HG03139 (cell line): Measurements from ENCODE around the gene NDUFS2.

Experiments used
- ATAC-seq: cut with Tn5 transposase; IDR thresholded peaks from one replicate; pipeline ENCODE4 v1.9.1; 2021; ENCODE audit not compliant: unreplicated experiment

The NDUFS2 gene

GRCh38 chr1:161172349-161172748 is 29.8 kb upstream of the NDUFS2 start:
- ATAC-seq: no peak

GRCh38 chr1:161172776-161173376 is 29.3 kb upstream of the NDUFS2 start:
- ATAC-seq: no peak

- ATAC-seq: no peak
Measured at GRCh38 chr1:161173711-161174110, 28.5 kb upstream of the NDUFS2 start.

GRCh38 chr1:161174911-161175310 is 27.3 kb upstream of the NDUFS2 start:
- no peak for ATAC-seq

- ATAC-seq: no peak
Measured at GRCh38 chr1:161175771-161176453, 26.3 kb upstream of the NDUFS2 start.

GRCh38 chr1:161176468-161177111 is 25.6 kb upstream of the NDUFS2 start:
- no peak for ATAC-seq

GRCh38 chr1:161177112-161177935 is 24.8 kb upstream of the NDUFS2 start, which contains the start of gene B4GALT3:
Gene B4GALT3, minus strand, starts transcription at chr1:161177507. Its CDS starts 1,447 bp downstream, at chr1:161176060.
- peak; percentile 79 for ATAC-seq

- no peak for ATAC-seq
Measured at GRCh38 chr1:161177936-161178244, 24.3 kb upstream of the NDUFS2 start.

- ATAC-seq: no peak
Measured at GRCh38 chr1:161179698-161180097, 22.5 kb upstream of the NDUFS2 start.

GRCh38 chr1:161180639-161181038 is 21.5 kb upstream of the NDUFS2 start:
- ATAC-seq: no peak

- peak; percentile 39 for ATAC-seq
Measured at GRCh38 chr1:161182214-161182613, 20.0 kb upstream of the NDUFS2 start.

GRCh38 chr1:161185282-161185682 is 16.9 kb upstream of the NDUFS2 start:
- peak; percentile 65 for ATAC-seq

GRCh38 chr1:161185732-161186311 is 16.3 kb upstream of the NDUFS2 start:
- peak; percentile 35 for ATAC-seq

- ATAC-seq: no peak
Measured at GRCh38 chr1:161187311-161187710, 14.9 kb upstream of the NDUFS2 start.

- no peak for ATAC-seq
Measured at GRCh38 chr1:161188381-161188780, 13.8 kb upstream of the NDUFS2 start.

GRCh38 chr1:161189036-161189435 is 13.1 kb upstream of the NDUFS2 start:
- ATAC-seq: no peak

GRCh38 chr1:161190962-161191521 is 11.1 kb upstream of the NDUFS2 start:
- no peak for ATAC-seq

- ATAC-seq: no peak
Measured at GRCh38 chr1:161191971-161192370, 10.2 kb upstream of the NDUFS2 start.

- no peak for ATAC-seq
Measured at GRCh38 chr1:161192476-161193465, 9.4 kb upstream of the NDUFS2 start.
